Body of pancreas (tissue), 4 donors: Measurements from ENCODE around the gene BBS10.

Source experiments
- CTCF ChIP-seq, 7 experiments: fragments of 450-650 bp in 4 of 7; fragments of 200-600 bp in 3 of 7; sonication (generic) in 3 of 7; IDR thresholded peaks; one replicate each; pipeline ENCODE4 v1.5.1; 2016 to 2019; ENCODE audit warnings: antibody characterized with exemption in 7 of 7
- POLR2A ChIP-seq, 3 donors: fragments of 450-650 bp; IDR thresholded peaks; one replicate each; pipeline ENCODE4 v1.6.1; 2016; ENCODE audit warnings: antibody characterized with exemption in 3 of 3, mild to moderate bottlenecking in 2 of 3

- TF ChIP-seq CTCF (IDR thresholded peaks at IDR 0.05) (no peak), POLR2A (IDR thresholded peaks at IDR 0.05) (no peak)
Observed at GRCh38 chr12:76383988-76384387, 35.8 kb upstream of the BBS10 start.
